ENCODE data around the gene PBX3.

Gene PBX3

GRCh38 chr9:125747053-125747764, at the start of gene PBX3:
PBX3 (plus strand) TSS chr9:125747373.
- Histone ChIP-seq H3K9me2 (replicated peaks; ENCODE audit: insufficient read depth, low read length) (no peaks in the 10 kb centered on the region), H2AFZ (ENCODE audit: low read depth, low read length, severe bottlenecking) (peak within 1 kb of the TSS; percentile 86), H3K4me2 (ENCODE audit: low read depth, low read length, poor library complexity, severe bottlenecking) (peak within 1 kb of the TSS; percentile 83), H4K20me1 (ENCODE audit: low read depth, low read length) (no peaks in the 10 kb centered on the region), H3F3A (ENCODE audit: insufficient read depth) (no peaks in the 10 kb centered on the region; the same call in 1 of the 2 replicates), H3K27me3 (ENCODE audit: low read length) (no peaks in the 10 kb centered on the region), H3K9me3 (ENCODE audit: insufficient read depth, low read length) (no peaks in the 10 kb centered on the region), H3K27ac (ENCODE audit: low read depth, low read length) (peak within 1 kb of the TSS; percentile 59), H3K9ac (ENCODE audit: low read length) (peak within 1 kb of the TSS; percentile 77), H3K4me3 (ENCODE audit: insufficient read depth, low read length, poor library complexity, severe bottlenecking) (peak within 1 kb of the TSS; percentile 87), H3K79me2 (ENCODE audit: insufficient read depth, low read length) (no peaks in the 10 kb centered on the region), H3K36me3 (ENCODE audit: low read length) (peaks cover 3% of the 10 kb centered on the region; the same call in 1 of the 2 replicates)
- TF ChIP-seq, protein P1, sequence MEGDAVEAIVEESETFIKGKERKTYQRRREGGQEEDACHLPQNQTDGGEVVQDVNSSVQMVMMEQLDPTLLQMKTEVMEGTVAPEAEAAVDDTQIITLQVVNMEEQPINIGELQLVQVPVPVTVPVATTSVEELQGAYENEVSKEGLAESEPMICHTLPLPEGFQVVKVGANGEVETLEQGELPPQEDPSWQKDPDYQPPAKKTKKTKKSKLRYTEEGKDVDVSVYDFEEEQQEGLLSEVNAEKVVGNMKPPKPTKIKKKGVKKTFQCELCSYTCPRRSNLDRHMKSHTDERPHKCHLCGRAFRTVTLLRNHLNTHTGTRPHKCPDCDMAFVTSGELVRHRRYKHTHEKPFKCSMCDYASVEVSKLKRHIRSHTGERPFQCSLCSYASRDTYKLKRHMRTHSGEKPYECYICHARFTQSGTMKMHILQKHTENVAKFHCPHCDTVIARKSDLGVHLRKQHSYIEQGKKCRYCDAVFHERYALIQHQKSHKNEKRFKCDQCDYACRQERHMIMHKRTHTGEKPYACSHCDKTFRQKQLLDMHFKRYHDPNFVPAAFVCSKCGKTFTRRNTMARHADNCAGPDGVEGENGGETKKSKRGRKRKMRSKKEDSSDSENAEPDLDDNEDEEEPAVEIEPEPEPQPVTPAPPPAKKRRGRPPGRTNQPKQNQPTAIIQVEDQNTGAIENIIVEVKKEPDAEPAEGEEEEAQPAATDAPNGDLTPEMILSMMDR (IDR thresholded peaks at IDR 0.05; ENCODE audit: insufficient read depth, low read length, poor library complexity, severe bottlenecking) = no peak
- TF ChIP-seq EZH2phosphoT487 (conservative IDR thresholded peaks at IDR 0.05; ENCODE audit: low read length) = no peak

- no peaks in the 10 kb centered on the region for H3K27me3 ChIP-seq (ENCODE audit: low read length)
- no peak overlapping the region for H3K4me2 ChIP-seq (ENCODE audit: low read depth, low read length, poor library complexity, severe bottlenecking)
- H3K9ac ChIP-seq (ENCODE audit: low read length) = no peak overlapping the region
- H3K36me3 ChIP-seq (ENCODE audit: low read length) = no peaks in the 10 kb centered on the region
- peaks cover 86% of the 10 kb centered on the region for H3K79me2 ChIP-seq (ENCODE audit: insufficient read depth, low read length)
- no peak for TF ChIP-seq EZH2phosphoT487 (conservative IDR thresholded peaks at IDR 0.05; ENCODE audit: low read length)
- TF ChIP-seq, protein P1 (IDR thresholded peaks at IDR 0.05; ENCODE audit: insufficient read depth, low read length, poor library complexity, severe bottlenecking) = no peak
- H3K4me3 ChIP-seq (ENCODE audit: insufficient read depth, low read length, poor library complexity, severe bottlenecking) = no peak overlapping the region
- H2AFZ ChIP-seq (ENCODE audit: low read depth, low read length, severe bottlenecking) = no peak overlapping the region
- peaks cover 3% of the 10 kb centered on the region; the same call in 1 of the 2 replicates for H4K20me1 ChIP-seq (ENCODE audit: low read depth, low read length)
- no peak overlapping the region for H3K27ac ChIP-seq (ENCODE audit: low read depth, low read length)
- H3K9me2 ChIP-seq (replicated peaks; ENCODE audit: insufficient read depth, low read length) = no peaks in the 10 kb centered on the region
- peaks cover 13% of the 10 kb centered on the region; the same call in 1 of the 2 replicates for H3F3A ChIP-seq (ENCODE audit: insufficient read depth)
- no peaks in the 10 kb centered on the region for H3K9me3 ChIP-seq (ENCODE audit: insufficient read depth, low read length)
Measured at GRCh38 chr9:125699870-125700269, 47.3 kb upstream of the PBX3 start.

DNA sequence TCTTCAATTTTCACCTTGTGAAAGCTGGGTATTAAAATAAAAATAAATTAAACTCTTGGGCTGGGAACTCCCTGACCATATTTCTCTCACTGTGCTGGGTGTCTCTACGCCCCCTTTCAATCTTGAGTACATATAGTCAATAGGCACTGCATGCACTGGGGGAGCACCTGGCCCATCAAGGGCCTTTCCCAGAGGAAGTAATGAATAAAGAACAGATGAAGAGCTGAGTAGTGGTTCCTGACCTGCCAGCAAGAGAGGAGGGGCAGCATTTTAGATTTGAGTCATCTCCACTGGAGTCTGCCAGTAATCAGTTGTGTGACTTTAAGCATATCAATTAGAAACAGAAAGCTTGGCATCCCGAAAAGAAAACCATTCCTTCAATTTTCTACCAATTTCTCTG, 46.4 kb upstream of the PBX3 start:
- Histone ChIP-seq H2AFZ (ENCODE audit: low read depth, low read length, severe bottlenecking) (no peak overlapping the region), H3K9ac (ENCODE audit: low read length) (no peak overlapping the region), H4K20me1 (ENCODE audit: low read depth, low read length) (peaks cover 3% of the 10 kb centered on the region; the same call in 1 of the 2 replicates), H3K27me3 (ENCODE audit: low read length) (no peaks in the 10 kb centered on the region), H3K4me3 (ENCODE audit: insufficient read depth, low read length, poor library complexity, severe bottlenecking) (no peak overlapping the region), H3F3A (ENCODE audit: insufficient read depth) (peaks cover 13% of the 10 kb centered on the region; the same call in 1 of the 2 replicates), H3K4me2 (ENCODE audit: low read depth, low read length, poor library complexity, severe bottlenecking) (no peak overlapping the region), H3K9me2 (replicated peaks; ENCODE audit: insufficient read depth, low read length) (no peaks in the 10 kb centered on the region), H3K9me3 (ENCODE audit: insufficient read depth, low read length) (no peaks in the 10 kb centered on the region), H3K79me2 (ENCODE audit: insufficient read depth, low read length) (peaks cover 90% of the 10 kb centered on the region), H3K27ac (ENCODE audit: low read depth, low read length) (no peak overlapping the region), H3K36me3 (ENCODE audit: low read length) (no peaks in the 10 kb centered on the region)
- TF ChIP-seq EZH2phosphoT487 (conservative IDR thresholded peaks at IDR 0.05; ENCODE audit: low read length) = no peak
- TF ChIP-seq, protein P1 (IDR thresholded peaks at IDR 0.05; ENCODE audit: insufficient read depth, low read length, poor library complexity, severe bottlenecking) = no peak
